Endodermal cell (in vitro differentiated cells): ENCODE measurements around the gene NSA2. TPM values are rescaled to one million over a fixed set of nuclear protein-coding genes. Genes with fewer than 3 reads are reported as not detected.

Experiments
- DNase-seq: peaks from one replicate; pipeline ENCODE4 v3.0.0-alpha.2; 2017
- H3K27ac ChIP-seq: 2 replicates; pipeline ENCODE4 v1.5.1; 2013; ENCODE audit warnings: mild to moderate bottlenecking, low read depth, low read length, moderate library complexity
- H3K27me3 ChIP-seq: 2 replicates; pipeline ENCODE4 v1.6.1; 2013; ENCODE audit warnings: mild to moderate bottlenecking, low read length, moderate library complexity; ENCODE audit not compliant: insufficient read depth, control insufficient read depth, poor library complexity, severe bottlenecking
- H3K36me3 ChIP-seq: 2 replicates; pipeline ENCODE4 v1.7.0; 2013; ENCODE audit warnings: mild to moderate bottlenecking, low read length, moderate library complexity; ENCODE audit not compliant: control insufficient read depth, insufficient read depth
- H3K4me1 ChIP-seq: one replicate; pipeline ENCODE4 v1.7.0; 2013; ENCODE audit warnings: low read length; ENCODE audit not compliant: control insufficient read depth, insufficient read depth
- H3K4me3 ChIP-seq: 2 replicates; pipeline ENCODE4 v1.5.1; 2013; ENCODE audit warnings: mild to moderate bottlenecking, low read length, moderate library complexity
- H3K9ac ChIP-seq: 2 replicates; pipeline ENCODE4 v1.6.1; 2013; ENCODE audit warnings: mild to moderate bottlenecking, low read length, moderate library complexity; ENCODE audit not compliant: poor library complexity, severe bottlenecking; ENCODE audit errors: extremely low read depth
- H3K9me3 ChIP-seq: 2 replicates; pipeline ENCODE4 v1.6.1; 2013; ENCODE audit warnings: mild to moderate bottlenecking, low read length, moderate library complexity; ENCODE audit not compliant: control insufficient read depth
- H3K27ac Mint-ChIP-seq: 2 replicates; pipeline ENCODE4 v1.8.0; 2020; ENCODE audit warnings: mixed read lengths
- H3K27me3 Mint-ChIP-seq: 2 replicates; pipeline ENCODE4 v1.8.0; 2021; ENCODE audit warnings: mild to moderate bottlenecking, mixed read lengths; ENCODE audit not compliant: insufficient read depth
- H3K36me3 Mint-ChIP-seq: 2 replicates; pipeline ENCODE4 v1.8.0; 2020; ENCODE audit warnings: low read depth, mixed read lengths
- H3K4me1 Mint-ChIP-seq: 2 replicates; pipeline ENCODE4 v1.8.0; 2020; ENCODE audit warnings: mixed read lengths
- H3K4me3 Mint-ChIP-seq: 2 replicates; pipeline ENCODE4 v1.8.0; 2020; ENCODE audit warnings: mild to moderate bottlenecking, moderate library complexity, mixed read lengths
- H3K9me3 Mint-ChIP-seq: 2 replicates; pipeline ENCODE4 v1.8.0; 2020; ENCODE audit warnings: mild to moderate bottlenecking, mixed read lengths
- WGBS, 2 experiments: methylation state at CpG; one replicate each; pipeline versions ENCODE4 v1.1.5 to v1.1.7; 2013; ENCODE audit warnings: missing lambda C conversion rate in 2 of 2, mixed read lengths in 1 of 2; ENCODE audit not compliant: insufficient coverage in 1 of 2, insufficient read length in 1 of 2; 5-methylcytosine and 5-hydroxymethylcytosine counted together
- total RNA-seq, 2 donors: library from RNA; stranded (reverse); fragmentation: NEBNext Ultra II Directional in 1 of 2; extraction: Animal tissue kit (Norgen Biotek cat#: 25700) in 1 of 2; gene quantifications; 2 replicates in 1 of 2; 3 replicates in 1 of 2; pipeline ENCODE4 v1.2.1, GENCODE V29; 2021
- TF ChIP-seq, protein P1 (sequence below): fragments of 200-600 bp; sonication (generic); conservative IDR thresholded peaks from 2 replicates; pipeline ENCODE4 v1.5.0; 2021; ENCODE audit warnings: antibody characterized with exemption, mild to moderate bottlenecking

Gene NSA2
- total RNA-seq, 2 donors from 2014 or later, result 53.1 to 62.8 TPM

DNA sequence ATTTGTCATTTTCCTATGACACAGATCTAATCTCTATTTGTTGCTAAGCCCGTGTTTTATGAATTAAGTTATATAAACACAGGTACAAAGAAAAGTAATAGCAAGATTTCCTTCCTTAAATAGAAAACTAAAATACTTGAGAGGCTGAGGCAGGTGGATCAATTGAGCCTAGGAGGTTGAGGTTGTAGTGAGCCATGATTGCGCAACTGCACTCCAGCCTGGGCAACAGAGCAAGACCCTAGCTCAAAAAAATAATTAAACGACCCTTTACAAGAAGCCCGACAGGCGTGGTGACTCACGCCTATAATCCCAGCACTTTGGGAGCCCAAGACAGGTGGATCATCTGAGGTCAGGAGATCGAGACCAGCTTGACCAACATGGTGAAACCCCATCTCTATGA, 62.4 kb downstream of the NSA2 start:
- Histone ChIP-seq H3K9ac (no peak overlapping the region), H3K27me3 (no peaks in the 10 kb centered on the region), H3K27ac (no peak overlapping the region), H3K4me3 (no peak overlapping the region), H3K36me3 (peaks cover 28% of the 10 kb centered on the region), H3K4me1 (peaks cover 15% of the 10 kb centered on the region), H3K9me3 (no peaks in the 10 kb centered on the region)
- WGBS, 2 experiments, result 82 to 93% methylated on average over 5 to 6 of the region's 7 CpGs
- Mint-ChIP-seq H3K4me1 (peaks cover 44% of the 10 kb centered on the region), H3K27ac (no peak overlapping the region), H3K36me3 (peaks cover 30% of the 10 kb centered on the region), H3K4me3 (no peak overlapping the region), H3K9me3 (no peaks in the 10 kb centered on the region), H3K27me3 (no peaks in the 10 kb centered on the region)
- no peak for DNase-seq
- TF ChIP-seq, protein P1, sequence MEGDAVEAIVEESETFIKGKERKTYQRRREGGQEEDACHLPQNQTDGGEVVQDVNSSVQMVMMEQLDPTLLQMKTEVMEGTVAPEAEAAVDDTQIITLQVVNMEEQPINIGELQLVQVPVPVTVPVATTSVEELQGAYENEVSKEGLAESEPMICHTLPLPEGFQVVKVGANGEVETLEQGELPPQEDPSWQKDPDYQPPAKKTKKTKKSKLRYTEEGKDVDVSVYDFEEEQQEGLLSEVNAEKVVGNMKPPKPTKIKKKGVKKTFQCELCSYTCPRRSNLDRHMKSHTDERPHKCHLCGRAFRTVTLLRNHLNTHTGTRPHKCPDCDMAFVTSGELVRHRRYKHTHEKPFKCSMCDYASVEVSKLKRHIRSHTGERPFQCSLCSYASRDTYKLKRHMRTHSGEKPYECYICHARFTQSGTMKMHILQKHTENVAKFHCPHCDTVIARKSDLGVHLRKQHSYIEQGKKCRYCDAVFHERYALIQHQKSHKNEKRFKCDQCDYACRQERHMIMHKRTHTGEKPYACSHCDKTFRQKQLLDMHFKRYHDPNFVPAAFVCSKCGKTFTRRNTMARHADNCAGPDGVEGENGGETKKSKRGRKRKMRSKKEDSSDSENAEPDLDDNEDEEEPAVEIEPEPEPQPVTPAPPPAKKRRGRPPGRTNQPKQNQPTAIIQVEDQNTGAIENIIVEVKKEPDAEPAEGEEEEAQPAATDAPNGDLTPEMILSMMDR, result no peak

Other genes with a start within 250 kb of the NSA2 start
- gene ENC1, start 126.5 kb upstream of the NSA2 start, total RNA-seq, result 10 to 100 TPM; 64.2 to 70.8 TPM
- 100 to 1,000 TPM in 1 of 2 donors, 10 to 100 TPM in 1; 68.4 to 112 TPM for gene HEXB, start 82.0 kb upstream of the NSA2 start, total RNA-seq
- gene GFM2, start 132 bp upstream of the NSA2 start, total RNA-seq, result 10 to 100 TPM; 43.1 to 44.5 TPM
- gene FAM169A, start 99.1 kb downstream of the NSA2 start, total RNA-seq, result 10 to 100 TPM; 49.8 to 50.5 TPM